Measurements from ENCODE around the gene VGLL4. TPM values are rescaled to one million over a fixed set of nuclear protein-coding genes. Genes with fewer than 3 reads are reported as not detected.

The VGLL4 gene
- total RNA-seq, 2 experiments from 2014 or later: 54.4 to 60.2 TPM

GRCh38 chr3:11636394-11636770 lies 7.3 kb downstream of the VGLL4 start:
- no peaks in the 10 kb centered on the region for H3K9me3 Mint-ChIP-seq
- intact Hi-C loops (cut with micrococcal nuclease): loop anchor here (10.0 kb wide), 1 partner anchor 52 kb away; no protein-coding TSS in a partner anchor
- TF ChIP-seq, protein P1, sequence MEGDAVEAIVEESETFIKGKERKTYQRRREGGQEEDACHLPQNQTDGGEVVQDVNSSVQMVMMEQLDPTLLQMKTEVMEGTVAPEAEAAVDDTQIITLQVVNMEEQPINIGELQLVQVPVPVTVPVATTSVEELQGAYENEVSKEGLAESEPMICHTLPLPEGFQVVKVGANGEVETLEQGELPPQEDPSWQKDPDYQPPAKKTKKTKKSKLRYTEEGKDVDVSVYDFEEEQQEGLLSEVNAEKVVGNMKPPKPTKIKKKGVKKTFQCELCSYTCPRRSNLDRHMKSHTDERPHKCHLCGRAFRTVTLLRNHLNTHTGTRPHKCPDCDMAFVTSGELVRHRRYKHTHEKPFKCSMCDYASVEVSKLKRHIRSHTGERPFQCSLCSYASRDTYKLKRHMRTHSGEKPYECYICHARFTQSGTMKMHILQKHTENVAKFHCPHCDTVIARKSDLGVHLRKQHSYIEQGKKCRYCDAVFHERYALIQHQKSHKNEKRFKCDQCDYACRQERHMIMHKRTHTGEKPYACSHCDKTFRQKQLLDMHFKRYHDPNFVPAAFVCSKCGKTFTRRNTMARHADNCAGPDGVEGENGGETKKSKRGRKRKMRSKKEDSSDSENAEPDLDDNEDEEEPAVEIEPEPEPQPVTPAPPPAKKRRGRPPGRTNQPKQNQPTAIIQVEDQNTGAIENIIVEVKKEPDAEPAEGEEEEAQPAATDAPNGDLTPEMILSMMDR (IDR thresholded peaks at IDR 0.05): no peak
- ChIA-PET POLR2A (no interaction called here), CTCF (interaction anchor here (0.8 kb wide), 1 partner anchor 257 kb away, joined by 3 read pairs; no protein-coding TSS in a partner anchor)
- no peak for DNase-seq
- H3K4me3 Mint-ChIP-seq: no peak overlapping the region
- peaks cover 88% of the 10 kb centered on the region for H3K4me1 Mint-ChIP-seq (ENCODE audit: low read depth)
- H3K27ac Mint-ChIP-seq: no peak overlapping the region
- no peaks in the 10 kb centered on the region for H3K27me3 Mint-ChIP-seq
- peaks cover 39% of the 10 kb centered on the region for H3K36me3 Mint-ChIP-seq (ENCODE audit: low read depth)
- no peak for ATAC-seq

DNA sequence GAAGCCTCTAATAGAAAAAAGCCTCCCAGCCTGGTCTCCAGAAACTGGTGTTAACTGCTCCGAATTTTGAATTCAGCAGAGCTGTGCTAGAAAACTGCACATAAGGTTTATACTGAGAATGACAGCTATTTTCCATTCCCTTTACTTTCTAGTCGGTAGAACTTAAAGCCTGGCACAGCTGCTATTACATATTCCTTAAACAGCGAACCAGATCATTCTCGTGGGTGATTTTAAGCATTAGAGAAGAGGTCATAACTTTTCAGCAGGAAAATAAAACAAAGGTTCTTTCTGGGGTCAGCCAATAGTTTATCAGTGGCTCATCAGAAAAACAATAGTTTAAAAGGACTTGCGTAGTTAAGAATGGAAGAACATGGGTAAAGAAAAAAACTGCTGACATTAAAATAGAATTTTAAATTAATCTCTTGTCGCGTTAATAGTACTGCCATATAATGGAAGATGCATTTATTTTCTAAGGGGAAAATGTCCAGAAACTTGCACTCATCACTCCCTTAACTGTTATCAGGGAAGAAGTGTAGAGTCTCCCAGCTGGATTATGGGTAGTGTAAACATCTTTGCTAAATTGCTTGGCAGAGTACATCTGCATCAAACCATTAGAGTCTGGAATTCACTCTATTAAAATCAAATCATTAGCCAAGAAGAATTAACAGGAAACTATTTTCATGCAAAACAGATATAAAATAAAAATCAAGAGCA lies 7.9 kb downstream of the VGLL4 start:
- no peak overlapping the region for H3K27ac Mint-ChIP-seq
- peaks cover 90% of the 10 kb centered on the region for H3K4me1 Mint-ChIP-seq (ENCODE audit: low read depth)
- DNase-seq (no peak), ATAC-seq (peak; percentile 41)
- H3K27me3 Mint-ChIP-seq: no peaks in the 10 kb centered on the region
- ChIA-PET CTCF (interaction anchor here (0.8 to 1.2 kb wide), 2 partner anchors 9 to 257 kb away, joined by 3 read pairs; no protein-coding TSS in a partner anchor), POLR2A (interaction anchor here (0.9 kb wide), 1 partner anchor 9 kb away, joined by 3 read pairs; no protein-coding TSS in a partner anchor)
- TF ChIP-seq, protein P1 (IDR thresholded peaks at IDR 0.05): no peak
- no peaks in the 10 kb centered on the region for H3K9me3 Mint-ChIP-seq
- peaks cover 42% of the 10 kb centered on the region for H3K36me3 Mint-ChIP-seq (ENCODE audit: low read depth)
- H3K4me3 Mint-ChIP-seq: no peak overlapping the region
- intact Hi-C loops (cut with micrococcal nuclease): loop anchor here (10.0 kb wide), 1 partner anchor 51 kb away; no protein-coding TSS in a partner anchor

DNA sequence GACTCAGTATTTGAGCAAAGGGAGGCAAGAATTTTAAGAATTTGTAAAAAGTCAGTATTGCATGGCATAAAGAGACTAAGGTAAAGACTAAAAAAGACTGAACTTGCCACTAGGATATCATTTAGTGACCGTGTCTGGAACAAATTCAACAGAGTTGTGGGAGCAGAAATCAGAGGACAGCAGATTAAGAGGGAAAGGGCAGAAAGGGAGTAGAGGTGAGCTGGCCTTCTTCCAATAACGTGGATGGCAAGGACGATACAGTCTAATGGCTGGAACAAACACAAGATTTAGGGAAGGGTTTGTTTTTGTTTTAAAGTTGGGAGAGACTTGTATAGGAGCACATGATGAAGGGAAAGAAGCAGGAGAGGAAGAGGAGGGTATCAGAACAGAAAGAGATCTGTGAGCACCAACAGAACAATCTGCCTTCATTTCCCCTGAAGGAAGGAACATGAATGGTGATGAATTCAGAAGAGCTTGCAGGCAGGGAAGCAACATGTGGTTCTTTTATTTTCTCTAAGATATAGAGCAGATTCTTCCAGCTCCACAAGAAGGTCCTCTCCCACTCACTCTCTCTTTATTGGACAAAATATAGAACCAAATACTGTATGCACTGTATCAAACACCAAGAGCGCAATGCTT lies 8.6 kb downstream of the VGLL4 start:
- TF ChIP-seq, protein P1 (IDR thresholded peaks at IDR 0.05): no peak
- ATAC-seq: no peak
- H3K27ac Mint-ChIP-seq: peak overlapping the region; percentile 11
- ChIA-PET POLR2A (interaction anchor here (0.9 kb wide), 1 partner anchor 9 kb away, joined by 3 read pairs; no protein-coding TSS in a partner anchor), CTCF (interaction anchor here (1.2 to 1.4 kb wide), 2 partner anchors 8 to 16 kb away, joined by 3 to 8 read pairs; no protein-coding TSS in a partner anchor)
- DNase-seq: no peak
- peaks cover 84% of the 10 kb centered on the region for H3K4me1 Mint-ChIP-seq (ENCODE audit: low read depth)
- H3K36me3 Mint-ChIP-seq (ENCODE audit: low read depth): peaks cover 37% of the 10 kb centered on the region
- intact Hi-C loops (cut with micrococcal nuclease): loop anchor here (10.0 kb wide), 1 partner anchor 50 kb away; no protein-coding TSS in a partner anchor
- H3K9me3 Mint-ChIP-seq: no peaks in the 10 kb centered on the region
- H3K4me3 Mint-ChIP-seq: no peak overlapping the region
- H3K27me3 Mint-ChIP-seq: no peaks in the 10 kb centered on the region

- H3K36me3 Mint-ChIP-seq (ENCODE audit: low read depth): peaks cover 36% of the 10 kb centered on the region
- H3K9me3 Mint-ChIP-seq: no peaks in the 10 kb centered on the region
- DNase-seq: peak; percentile 41
- CTCF ChIA-PET: interaction anchor here (1.1 to 1.4 kb wide), 3 partner anchors 8 to 175 kb away, joined by 3 to 8 read pairs (median 3); no protein-coding TSS in a partner anchor
- TF ChIP-seq, protein P1 (IDR thresholded peaks at IDR 0.05): no peak
- no peaks in the 10 kb centered on the region for H3K27me3 Mint-ChIP-seq
- ATAC-seq: peak; percentile 59
- H3K4me3 Mint-ChIP-seq: peak overlapping the region; percentile 39
- intact Hi-C loops (cut with micrococcal nuclease): loop anchor here (10.0 kb wide), 1 partner anchor 49 kb away; no protein-coding TSS in a partner anchor
- H3K27ac Mint-ChIP-seq: peak overlapping the region; percentile 57
- POLR2A ChIA-PET: no interaction called here
- peaks cover 79% of the 10 kb centered on the region for H3K4me1 Mint-ChIP-seq (ENCODE audit: low read depth)
Measured at GRCh38 chr3:11634081-11634635, 9.6 kb downstream of the VGLL4 start.

Measured in activated CD8-positive, alpha-beta T cell treated with anti-CD3 and anti-CD28 coated beads for 36 hours (primary cell).